HG03457 (cell line): ENCODE results near the gene USP24.
A peak's percentile ranks its signal among the peaks of the same experiment; 100 is the strongest.
"Not testable (repeated sequence)": the region's sequence is repeated elsewhere in the genome, so short reads cannot be mapped to it uniquely, and the experiment has no call there.

Source experiments
- ATAC-seq: cut with Tn5 transposase; IDR thresholded peaks from one replicate; pipeline ENCODE4 v1.9.1; 2021; ENCODE audit warnings: moderate number of reproducible peaks; ENCODE audit not compliant: unreplicated experiment

The USP24 gene

GRCh38 chr1:55127827-55128343 is 87.3 kb downstream of the USP24 start:
- ATAC-seq, result peak; percentile 59

- ATAC-seq, result no peak
Measured at GRCh38 chr1:55124470-55124869, 90.7 kb downstream of the USP24 start.

- no peak for ATAC-seq
Measured at GRCh38 chr1:55120538-55120937, 94.6 kb downstream of the USP24 start.

DNA sequence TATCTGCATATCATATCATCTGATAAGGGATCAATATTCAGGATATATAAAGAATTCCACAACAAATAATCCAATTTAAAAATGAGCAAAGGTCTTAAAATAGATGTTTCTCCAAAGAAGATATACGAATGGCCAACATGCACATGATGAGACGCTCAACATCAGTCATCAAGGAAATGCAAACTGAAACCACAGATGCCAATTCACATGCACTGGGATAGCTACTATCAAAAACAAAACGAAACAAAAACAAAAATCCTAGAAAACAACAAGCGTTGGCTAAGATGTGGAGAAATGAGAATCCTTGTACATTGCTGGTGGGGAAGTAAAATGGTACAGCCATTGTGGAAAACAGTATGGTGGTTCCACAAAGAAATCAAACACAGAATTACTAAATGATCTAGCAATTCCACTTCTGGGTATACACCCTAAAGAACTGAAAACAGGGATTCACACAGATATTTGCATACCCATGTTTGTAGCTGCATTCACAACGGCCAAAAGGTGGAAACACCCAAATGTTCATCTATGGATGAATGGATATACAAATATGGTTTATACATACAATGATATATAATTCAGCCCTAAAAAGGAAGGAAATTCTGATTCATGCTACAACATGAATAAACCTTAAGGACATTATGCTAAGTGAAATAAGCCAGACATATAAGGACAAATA is 96.4 kb downstream of the USP24 start:
- no peak for ATAC-seq

DNA sequence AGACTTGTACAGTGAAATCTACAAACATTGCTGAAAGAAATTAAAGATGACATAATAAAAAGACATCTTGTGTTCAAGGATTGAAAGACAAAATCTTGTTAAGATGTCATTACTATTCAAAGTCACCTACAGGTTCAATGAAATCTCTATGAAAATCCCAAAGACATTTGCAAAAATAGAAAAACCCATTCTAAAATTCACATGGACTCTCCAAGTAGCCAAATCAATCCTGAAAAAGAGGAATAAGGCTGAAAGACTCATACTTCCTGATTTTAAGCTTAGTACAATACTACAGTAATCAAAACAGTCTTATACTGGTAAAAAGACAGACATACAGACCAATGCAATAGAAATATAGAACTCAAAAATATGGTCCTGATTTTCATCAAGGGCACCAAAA is 97.2 kb downstream of the USP24 start:
- ATAC-seq, result no peak

DNA sequence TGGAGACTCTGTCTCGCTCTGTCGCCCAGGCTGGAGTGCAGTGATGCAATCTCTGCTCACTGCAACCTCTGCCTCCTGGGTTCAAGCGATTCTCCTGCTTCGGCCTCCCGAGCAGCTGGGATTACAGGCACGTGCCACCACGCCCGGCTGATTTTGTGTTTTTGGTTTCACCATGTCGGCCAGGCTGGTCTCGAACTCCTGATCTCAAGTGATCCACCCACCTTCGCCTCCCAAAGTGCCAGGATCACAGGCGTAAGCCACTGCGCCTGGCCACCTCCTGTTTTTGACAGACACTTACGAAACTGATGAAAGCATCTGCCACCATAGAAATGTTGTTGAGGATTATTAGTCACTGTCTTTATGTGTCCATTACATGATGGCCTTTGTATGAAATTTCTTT is 106.2 kb downstream of the USP24 start:
- ATAC-seq, result not testable (repeated sequence)

DNA sequence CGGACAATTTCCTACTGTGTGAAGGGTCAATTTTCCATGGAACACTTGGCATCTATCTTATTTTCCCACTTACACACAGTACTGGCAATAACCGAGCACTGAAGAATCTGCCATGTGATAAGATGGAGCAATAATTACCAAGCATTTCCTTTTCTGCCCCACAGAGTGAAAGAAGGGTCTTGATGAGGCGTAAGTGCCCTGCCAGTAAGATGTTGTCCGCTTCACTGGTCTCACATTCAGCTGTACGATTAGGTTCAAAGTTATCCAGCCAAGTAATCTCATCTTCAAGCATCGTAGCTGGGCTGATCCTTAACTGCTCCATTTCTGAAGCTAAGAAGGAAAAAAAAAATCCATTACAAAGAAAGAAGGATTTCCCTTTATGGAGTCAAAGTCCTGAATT is 108.1 kb downstream of the USP24 start:
- ATAC-seq, result no peak

DNA sequence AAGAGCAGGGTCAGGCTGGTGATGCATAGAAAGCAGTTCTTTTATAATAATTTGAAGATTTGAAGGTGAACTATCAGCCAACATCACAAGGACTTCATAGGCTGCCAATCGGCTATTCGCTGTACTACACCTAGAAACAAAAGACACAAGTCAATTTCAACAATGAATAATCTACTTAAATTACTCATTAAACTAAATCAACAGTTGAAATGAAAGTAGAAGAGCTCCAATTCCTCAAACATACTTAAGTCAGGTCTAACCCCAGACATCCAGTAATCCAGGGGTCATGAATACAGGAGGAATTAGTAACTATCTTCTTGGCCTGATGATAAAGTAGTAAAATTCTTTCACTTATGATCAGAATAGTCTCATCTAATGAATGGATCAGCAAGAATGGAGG is 111.3 kb downstream of the USP24 start:
- ATAC-seq, result no peak

GRCh38 chr1:55095095-55095494 is 120.1 kb downstream of the USP24 start:
- ATAC-seq, result no peak

DNA sequence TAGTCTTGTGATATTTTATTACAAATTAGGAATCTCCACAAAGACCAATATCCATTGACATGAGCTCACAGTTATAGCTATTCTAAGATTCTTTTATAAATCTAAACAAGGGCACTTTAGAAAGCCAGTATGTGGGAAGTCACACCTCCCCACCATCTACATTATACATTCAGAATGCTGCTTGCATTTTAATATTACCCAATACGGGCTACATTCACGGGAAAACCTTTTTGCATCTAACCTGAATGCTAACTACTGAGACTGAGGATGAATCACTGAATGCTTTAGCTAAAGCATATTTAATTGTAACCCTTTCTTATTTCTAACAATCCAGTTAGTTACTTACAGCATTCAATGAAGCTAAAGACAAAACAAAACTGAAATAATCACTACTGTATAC is 122.7 kb downstream of the USP24 start:
- ATAC-seq, result no peak

DNA sequence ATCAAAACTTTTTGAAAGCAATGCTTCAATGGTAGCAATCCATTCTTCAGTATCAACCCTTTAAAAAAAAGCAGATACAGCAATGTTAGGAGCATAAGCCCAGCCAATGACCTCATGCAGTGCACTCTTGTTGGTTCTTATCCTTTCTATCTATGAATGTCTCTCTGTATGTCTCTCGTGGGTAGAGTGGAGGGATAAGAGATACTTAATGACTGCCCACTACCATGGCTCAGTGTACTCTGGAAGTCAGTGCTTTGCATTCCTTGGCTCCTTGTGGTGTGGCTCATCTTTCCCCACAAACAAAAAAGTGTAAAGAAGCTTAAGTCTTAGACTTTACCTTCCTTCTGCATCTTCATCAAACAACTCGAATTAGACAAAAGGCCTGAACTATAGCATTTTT is 125.5 kb downstream of the USP24 start:
- ATAC-seq, result no peak

DNA sequence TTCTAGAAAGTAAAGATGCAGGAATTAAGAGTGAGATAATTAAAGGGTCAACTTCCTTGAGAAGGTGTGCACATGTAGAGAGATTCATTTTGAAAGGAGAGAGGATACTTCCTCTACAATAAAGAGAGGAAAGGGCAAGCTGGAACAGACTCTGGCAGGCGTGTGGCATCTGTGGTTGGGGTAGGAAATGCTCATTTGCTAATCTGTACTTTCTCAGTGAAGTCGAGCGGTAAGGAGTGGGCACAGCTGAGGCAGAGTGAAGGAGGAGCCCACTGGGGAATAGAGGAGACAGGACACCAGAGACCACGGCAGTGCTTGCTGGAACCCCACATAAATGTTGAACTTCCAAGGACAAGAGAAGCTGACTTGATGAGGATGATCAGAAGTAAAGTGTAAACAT is 126.8 kb downstream of the USP24 start:
- ATAC-seq, result no peak

DNA sequence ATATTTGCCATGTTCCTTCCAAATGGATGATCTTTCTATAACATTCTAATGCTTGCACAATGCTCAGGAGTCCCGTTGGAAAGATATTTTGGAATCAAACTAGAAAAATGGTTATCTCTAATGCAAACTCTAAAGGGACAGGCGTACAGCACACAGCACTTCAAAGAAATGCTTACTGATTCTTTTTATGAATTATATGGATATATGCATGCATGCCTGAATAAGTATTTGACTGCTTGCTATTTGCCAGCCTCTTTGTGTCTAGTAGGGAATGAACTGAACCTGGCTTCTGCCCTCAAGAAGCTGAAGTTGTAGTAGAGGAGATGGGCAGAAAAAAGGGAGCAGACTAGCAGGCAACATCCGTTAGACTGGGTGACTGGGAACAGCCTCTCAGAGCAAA is 127.7 kb downstream of the USP24 start:
- ATAC-seq, result no peak

DNA sequence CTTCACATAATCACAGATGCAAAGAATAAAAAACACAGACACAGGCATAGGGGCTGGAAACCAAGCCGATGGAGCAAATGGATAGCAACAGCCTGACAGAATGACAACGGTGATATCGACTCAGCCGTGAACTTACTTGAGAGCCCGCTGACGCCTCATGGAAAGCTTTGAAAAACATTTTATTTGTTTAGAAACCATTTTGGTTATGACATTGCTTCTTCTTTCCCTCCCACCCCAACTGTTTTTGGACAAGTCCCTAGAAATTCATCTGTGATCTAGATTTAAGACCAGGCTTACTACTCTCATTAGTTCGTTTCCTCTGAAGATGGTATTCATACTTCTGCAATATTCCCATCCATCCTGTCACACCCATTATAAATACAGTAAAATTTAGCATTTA is 130.9 kb downstream of the USP24 start:
- ATAC-seq, result no peak

DNA sequence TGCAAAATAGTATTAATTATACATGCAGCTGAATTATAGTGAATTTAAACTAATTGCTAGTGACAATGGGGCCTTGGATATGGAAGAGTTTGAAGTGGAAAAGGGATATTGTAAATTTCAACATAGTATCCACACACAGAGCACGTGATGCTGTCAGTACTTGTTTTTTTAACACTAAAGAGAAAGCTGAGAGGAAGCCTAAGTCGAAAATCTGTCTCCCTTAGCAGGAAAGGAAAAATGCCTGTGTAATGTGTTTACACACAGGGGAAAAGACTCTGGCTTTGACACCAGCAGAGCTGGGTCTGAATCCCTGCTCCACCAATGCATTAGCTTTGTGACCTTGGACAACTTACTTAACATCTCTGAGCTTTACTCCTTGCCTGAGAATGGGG is 133.3 kb downstream of the USP24 start:
- no peak for ATAC-seq

GRCh38 chr1:55081188-55081904 is 133.8 kb downstream of the USP24 start:
- no peak for ATAC-seq

- ATAC-seq, result no peak
Measured at GRCh38 chr1:55079651-55080050, 135.5 kb downstream of the USP24 start.

- ATAC-seq, result no peak
Measured at GRCh38 chr1:55078470-55078869, 136.7 kb downstream of the USP24 start.

DNA sequence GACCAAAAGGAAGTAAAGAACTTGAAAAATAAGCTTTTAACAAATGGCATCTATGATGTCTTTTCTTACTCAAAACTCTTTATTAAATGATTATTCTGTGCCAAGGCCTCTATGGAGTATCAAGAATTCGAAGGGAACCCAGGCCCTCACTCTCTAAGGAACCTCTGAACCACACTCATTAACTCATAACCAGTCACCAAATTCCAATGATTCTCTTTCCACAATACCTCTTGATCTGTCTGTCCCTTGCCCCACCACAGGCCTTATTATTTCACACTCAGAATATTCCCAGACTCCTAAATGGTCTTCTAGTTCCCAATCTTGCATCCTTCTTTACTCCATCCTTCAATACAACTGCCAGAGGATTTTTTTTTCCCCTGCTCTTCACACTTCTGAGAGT is 138.8 kb downstream of the USP24 start:
- ATAC-seq, result no peak

DNA sequence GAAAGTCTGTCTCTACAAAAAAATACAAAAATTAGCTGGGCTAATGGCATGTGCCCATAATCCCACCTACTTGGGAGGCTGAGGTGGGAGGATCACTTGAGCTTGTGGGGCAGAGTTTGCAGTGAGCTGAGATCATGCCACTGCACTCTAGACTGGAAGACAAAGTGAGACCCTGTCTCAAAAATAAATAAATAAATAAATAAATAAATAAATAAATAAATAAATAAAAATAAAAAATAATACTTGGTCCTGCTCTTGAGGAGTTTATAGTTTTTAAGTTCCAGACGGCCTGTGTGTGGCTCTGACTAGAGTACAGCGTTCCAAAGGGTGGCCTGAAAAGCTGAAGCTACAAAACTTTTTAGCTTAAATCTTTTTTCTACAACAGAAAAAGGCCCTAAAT is 140.7 kb downstream of the USP24 start:
- no peak for ATAC-seq

DNA sequence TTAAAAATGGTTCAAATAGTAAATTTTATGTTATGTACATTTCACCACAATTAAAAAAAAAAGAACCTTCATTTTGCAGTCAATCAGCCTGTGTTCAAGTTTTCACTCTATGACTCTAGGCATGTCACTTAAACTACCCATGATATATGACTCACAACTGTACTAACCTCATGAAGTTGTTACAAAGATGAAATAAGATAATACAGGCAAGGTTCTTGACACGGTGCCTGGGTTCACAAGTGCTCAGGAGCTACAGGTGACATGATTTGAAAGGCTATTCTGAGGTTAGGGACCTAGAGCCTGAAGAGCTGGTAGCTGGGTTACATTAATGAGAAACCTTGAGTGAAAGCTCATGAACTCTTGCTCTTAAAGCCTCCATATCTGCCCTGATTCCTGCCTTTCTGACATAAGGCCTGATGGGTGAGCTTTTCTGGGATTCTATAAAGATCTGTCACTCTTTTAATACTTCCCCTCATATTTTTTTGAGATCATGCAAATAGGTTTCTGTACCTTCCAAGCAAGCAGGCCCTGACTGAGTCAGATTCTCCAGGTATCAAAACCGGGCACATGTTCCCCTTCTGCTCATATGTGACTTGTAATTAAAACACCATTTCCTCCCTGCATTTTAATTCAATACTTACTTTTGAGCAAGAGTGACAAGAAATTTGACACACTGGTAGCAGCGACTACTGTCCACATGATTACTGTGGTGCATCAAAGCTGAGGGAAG is 141.8 kb downstream of the USP24 start:
- no peak for ATAC-seq

- ATAC-seq, result no peak
Measured at GRCh38 chr1:55071477-55071876, 143.7 kb downstream of the USP24 start.
